GM23338 (cell line): Measurements from ENCODE around the gene ADGRD1. TPM values are rescaled to one million over a fixed set of nuclear protein-coding genes. Genes with fewer than 3 reads are reported as not detected.

ENCODE experiments used
- ATAC-seq: fragments of 200-7000 bp; cut with Tn5 transposase; 3 replicates; pipeline ENCODE4 v1.9.1; 2020
- DNase-seq: peaks from one replicate; pipeline ENCODE4 v3.0.0-alpha.2; 2015; ENCODE audit warnings: low spot score
- H2AFZ ChIP-seq: fragments of 200-600 bp; sonication (generic); 2 replicates; pipeline ENCODE4 v1.8.0; 2016; ENCODE audit warnings: antibody characterized with exemption, mild to moderate bottlenecking, moderate library complexity
- H3F3A ChIP-seq: fragments of 200-600 bp; sonication (generic); replicated peaks from 2 replicates; pipeline ENCODE4 v1.8.0; 2017; ENCODE audit warnings: antibody characterized with exemption, mixed run types, low read depth
- H3K27ac ChIP-seq: fragments of 200-600 bp; sonication (generic); 2 replicates; pipeline ENCODE4 v1.6.1; 2016; ENCODE audit warnings: low read depth
- H3K27me3 ChIP-seq: fragments of 200-600 bp; sonication (generic); 2 replicates; pipeline ENCODE4 v1.8.0; 2016; ENCODE audit warnings: mild to moderate bottlenecking, mixed run types, moderate library complexity; ENCODE audit not compliant: insufficient read depth
- H3K36me3 ChIP-seq: fragments of 200-600 bp; sonication (generic); 2 replicates; pipeline ENCODE4 v1.8.0; 2016; ENCODE audit warnings: mild to moderate bottlenecking; ENCODE audit not compliant: insufficient read depth
- H3K4me1 ChIP-seq: fragments of 200-600 bp; sonication (generic); 2 replicates; pipeline ENCODE4 v1.8.0; 2016; ENCODE audit warnings: mild to moderate bottlenecking, moderate library complexity; ENCODE audit not compliant: insufficient read depth
- H3K4me2 ChIP-seq: fragments of 200-600 bp; sonication (generic); 2 replicates; pipeline ENCODE4 v1.7.1; 2017; ENCODE audit warnings: mixed run types
- H3K4me3 ChIP-seq: fragments of 200-600 bp; sonication (generic); 2 replicates; pipeline ENCODE4 v1.6.1; 2016; ENCODE audit warnings: mixed run types
- H3K79me2 ChIP-seq: fragments of 200-600 bp; sonication (generic); replicated peaks from 2 replicates; pipeline ENCODE4 v1.8.0; 2017; ENCODE audit warnings: mild to moderate bottlenecking; ENCODE audit not compliant: insufficient read depth
- H3K9me2 ChIP-seq: fragments of 200-600 bp; sonication (generic); 2 replicates; pipeline ENCODE4 v1.8.0; 2017; ENCODE audit not compliant: insufficient read depth
- H4K20me1 ChIP-seq: fragments of 200-600 bp; sonication (generic); replicated peaks from 2 replicates; pipeline ENCODE4 v1.8.0; 2017; ENCODE audit warnings: mild to moderate bottlenecking; ENCODE audit not compliant: insufficient read depth
- H3K27ac Mint-ChIP-seq: 2 replicates; pipeline ENCODE4 v1.8.0; 2020; ENCODE audit warnings: inconsistent platforms, mild to moderate bottlenecking, moderate library complexity, mixed read lengths
- H3K27me3 Mint-ChIP-seq: 3 replicates; pipeline ENCODE4 v1.8.0; 2022; ENCODE audit warnings: low read depth, mild to moderate bottlenecking, moderate library complexity, mixed read lengths, inconsistent platforms; ENCODE audit not compliant: insufficient read depth, poor library complexity
- H3K36me3 Mint-ChIP-seq: 3 replicates; pipeline ENCODE4 v1.8.0; 2021; ENCODE audit warnings: low read depth, mild to moderate bottlenecking, inconsistent platforms, moderate library complexity, mixed read lengths
- H3K4me1 Mint-ChIP-seq: 3 replicates; pipeline ENCODE4 v1.8.0; 2020; ENCODE audit warnings: mild to moderate bottlenecking, inconsistent platforms, mixed read lengths
- H3K4me3 Mint-ChIP-seq: 3 replicates; pipeline ENCODE4 v1.8.0; 2021; ENCODE audit warnings: moderate library complexity, mild to moderate bottlenecking, inconsistent platforms, mixed read lengths
- H3K9me3 Mint-ChIP-seq: 3 replicates; pipeline ENCODE4 v1.8.0; 2020; ENCODE audit warnings: moderate library complexity, mild to moderate bottlenecking, inconsistent platforms, mixed read lengths
- CREB1 ChIP-seq: fragments of 250-450 bp; sonication (Bioruptor Pico); IDR thresholded peaks from 2 replicates; pipeline ENCODE4 v1.5.0; 2020; ENCODE audit warnings: low read depth, mild to moderate bottlenecking, moderate library complexity
- EZH2 ChIP-seq: fragments of 200-600 bp; sonication (generic); IDR thresholded peaks from one replicate; pipeline ENCODE4 v1.8.0; 2017; ENCODE audit warnings: antibody characterized with exemption, mild to moderate bottlenecking, low read depth; ENCODE audit not compliant: unreplicated experiment
- EZH2phosphoT487 ChIP-seq: fragments of 200-600 bp; sonication (generic); IDR thresholded peaks from one replicate; pipeline ENCODE4 v1.8.1; 2018; ENCODE audit warnings: antibody characterized with exemption; ENCODE audit not compliant: unreplicated experiment
- JUNB ChIP-seq: IDR thresholded peaks from one replicate; pipeline ENCODE4 v1.6.1; 2016; ENCODE audit warnings: antibody characterized with exemption; ENCODE audit not compliant: unreplicated experiment
- NANOG ChIP-seq: IDR thresholded peaks from 2 replicates; pipeline ENCODE4 v1.6.1; 2016; ENCODE audit warnings: antibody characterized with exemption, borderline replicate concordance
- POLR2AphosphoS5 ChIP-seq: IDR thresholded peaks from 2 replicates; pipeline ENCODE4 v1.6.1; 2016; ENCODE audit warnings: antibody characterized with exemption, low read depth
- STAT1 ChIP-seq: IDR thresholded peaks from one replicate; pipeline ENCODE4 v1.6.1; 2016; ENCODE audit warnings: antibody characterized with exemption; ENCODE audit not compliant: unreplicated experiment
- ZNF114 ChIP-seq: fragments of 250-450 bp; sonication (Bioruptor Pico); IDR thresholded peaks from 2 replicates; pipeline ENCODE4 v1.5.0; 2020; ENCODE audit warnings: mild to moderate bottlenecking, moderate library complexity
- ZNF331 ChIP-seq: fragments of 250-450 bp; sonication (Bioruptor Pico); IDR thresholded peaks from 2 replicates; pipeline ENCODE4 v1.5.0; 2020; ENCODE audit warnings: low read depth, mild to moderate bottlenecking, moderate library complexity
- polyA plus RNA-seq: library from polyadenylated mRNA; unstranded; fragments of >200 nt; fragmentation: Nextera tagmentation; extraction: Ambion mirVana; gene quantifications from 2 replicates; pipeline ENCODE4 v1.2.1, GENCODE V29; 2016
- total RNA-seq: library from RNA; depleted of rRNA; stranded (reverse); fragments of >200 nt; shearing (Covaris generic); gene quantifications from 2 replicates; pipeline ENCODE4 v1.2.3, GENCODE V29; 2014
- TF ChIP-seq, protein P1 (sequence below): IDR thresholded peaks from one replicate; pipeline ENCODE4 v1.6.1; 2018; ENCODE audit warnings: antibody characterized with exemption; ENCODE audit not compliant: unreplicated experiment
- TF ChIP-seq, protein P2 (sequence below): IDR thresholded peaks from 2 replicates; pipeline ENCODE4 v1.6.1; 2016; ENCODE audit warnings: antibody characterized with exemption
- TF ChIP-seq, protein P3 (sequence below), 2 experiments: fragments of 200-600 bp in 1 of 2; sonication (generic) in 1 of 2; conservative IDR thresholded peaks; 2 replicates each; pipeline versions ENCODE4 v1.5.1 to v1.6.1; 2016 to 2017; ENCODE audit warnings: antibody characterized with exemption in 2 of 2, low read depth in 2 of 2, mild to moderate bottlenecking in 2 of 2, moderate library complexity in 1 of 2

Gene ADGRD1
- total and polyA plus RNA-seq, 2 experiments from 2014 or later = 1.4 TPM; not detected in 1

DNA sequence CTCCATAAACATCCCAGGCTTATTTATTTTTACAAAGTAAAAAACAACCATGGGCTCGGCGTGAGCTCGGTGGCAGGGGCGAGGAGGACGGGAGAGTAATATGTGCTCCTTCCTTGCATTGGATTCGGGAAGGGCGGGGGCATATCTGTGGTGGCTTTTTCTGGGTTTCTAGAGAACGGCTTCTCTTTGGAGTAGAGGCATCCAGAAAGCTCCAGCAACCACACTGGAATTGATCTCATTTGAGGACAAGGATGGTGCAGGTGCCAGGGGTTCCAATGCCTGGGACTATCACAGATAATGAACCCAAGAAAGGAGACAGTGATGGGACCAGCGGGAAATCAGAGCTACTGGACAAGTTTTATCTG is 18.9 kb downstream of the ADGRD1 start (continued):
- TF ChIP-seq, protein P1, sequence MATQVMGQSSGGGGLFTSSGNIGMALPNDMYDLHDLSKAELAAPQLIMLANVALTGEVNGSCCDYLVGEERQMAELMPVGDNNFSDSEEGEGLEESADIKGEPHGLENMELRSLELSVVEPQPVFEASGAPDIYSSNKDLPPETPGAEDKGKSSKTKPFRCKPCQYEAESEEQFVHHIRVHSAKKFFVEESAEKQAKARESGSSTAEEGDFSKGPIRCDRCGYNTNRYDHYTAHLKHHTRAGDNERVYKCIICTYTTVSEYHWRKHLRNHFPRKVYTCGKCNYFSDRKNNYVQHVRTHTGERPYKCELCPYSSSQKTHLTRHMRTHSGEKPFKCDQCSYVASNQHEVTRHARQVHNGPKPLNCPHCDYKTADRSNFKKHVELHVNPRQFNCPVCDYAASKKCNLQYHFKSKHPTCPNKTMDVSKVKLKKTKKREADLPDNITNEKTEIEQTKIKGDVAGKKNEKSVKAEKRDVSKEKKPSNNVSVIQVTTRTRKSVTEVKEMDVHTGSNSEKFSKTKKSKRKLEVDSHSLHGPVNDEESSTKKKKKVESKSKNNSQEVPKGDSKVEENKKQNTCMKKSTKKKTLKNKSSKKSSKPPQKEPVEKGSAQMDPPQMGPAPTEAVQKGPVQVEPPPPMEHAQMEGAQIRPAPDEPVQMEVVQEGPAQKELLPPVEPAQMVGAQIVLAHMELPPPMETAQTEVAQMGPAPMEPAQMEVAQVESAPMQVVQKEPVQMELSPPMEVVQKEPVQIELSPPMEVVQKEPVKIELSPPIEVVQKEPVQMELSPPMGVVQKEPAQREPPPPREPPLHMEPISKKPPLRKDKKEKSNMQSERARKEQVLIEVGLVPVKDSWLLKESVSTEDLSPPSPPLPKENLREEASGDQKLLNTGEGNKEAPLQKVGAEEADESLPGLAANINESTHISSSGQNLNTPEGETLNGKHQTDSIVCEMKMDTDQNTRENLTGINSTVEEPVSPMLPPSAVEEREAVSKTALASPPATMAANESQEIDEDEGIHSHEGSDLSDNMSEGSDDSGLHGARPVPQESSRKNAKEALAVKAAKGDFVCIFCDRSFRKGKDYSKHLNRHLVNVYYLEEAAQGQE = no peak
- TF ChIP-seq EZH2 (no peak), ZNF331 (CRISPR knock-in tag) (no peak), STAT1 (no peak), CREB1 (no peak)
- TF ChIP-seq, protein P2, sequence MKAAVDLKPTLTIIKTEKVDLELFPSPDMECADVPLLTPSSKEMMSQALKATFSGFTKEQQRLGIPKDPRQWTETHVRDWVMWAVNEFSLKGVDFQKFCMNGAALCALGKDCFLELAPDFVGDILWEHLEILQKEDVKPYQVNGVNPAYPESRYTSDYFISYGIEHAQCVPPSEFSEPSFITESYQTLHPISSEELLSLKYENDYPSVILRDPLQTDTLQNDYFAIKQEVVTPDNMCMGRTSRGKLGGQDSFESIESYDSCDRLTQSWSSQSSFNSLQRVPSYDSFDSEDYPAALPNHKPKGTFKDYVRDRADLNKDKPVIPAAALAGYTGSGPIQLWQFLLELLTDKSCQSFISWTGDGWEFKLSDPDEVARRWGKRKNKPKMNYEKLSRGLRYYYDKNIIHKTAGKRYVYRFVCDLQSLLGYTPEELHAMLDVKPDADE = no peak

GRCh38 chr12:130973109-130973508 is 19.4 kb downstream of the ADGRD1 start:
- no peaks in the 10 kb centered on the region for H3K36me3 Mint-ChIP-seq
- Histone ChIP-seq H3K9me2 (no peaks in the 10 kb centered on the region), H3K27ac (no peak overlapping the region), H2AFZ (no peak overlapping the region), H3F3A (no peaks in the 10 kb centered on the region), H4K20me1 (no peaks in the 10 kb centered on the region), H3K36me3 (no peaks in the 10 kb centered on the region; the same call in 1 of the 2 replicates), H3K4me1 (no peaks in the 10 kb centered on the region), H3K4me2 (no peak overlapping the region), H3K27me3 (no peaks in the 10 kb centered on the region), H3K79me2 (no peaks in the 10 kb centered on the region), H3K4me3 (no peak overlapping the region)
- peaks cover 7% of the 10 kb centered on the region for H3K27me3 Mint-ChIP-seq
- DNase-seq (no peak), ATAC-seq (no peak)
- no peaks in the 10 kb centered on the region for H3K9me3 Mint-ChIP-seq
- H3K27ac Mint-ChIP-seq = no peak overlapping the region
- H3K4me3 Mint-ChIP-seq = no peak overlapping the region
- H3K4me1 Mint-ChIP-seq = 0 out of 3 replicates have a peak, but pooled peaks cover 3% of the 10 kb centered on the region
- no peak for TF ChIP-seq STAT1
- no peak for TF ChIP-seq CREB1
- TF ChIP-seq JUNB = no peak
- TF ChIP-seq EZH2phosphoT487 = no peak
- TF ChIP-seq, protein P1 = no peak
- TF ChIP-seq NANOG = no peak
- TF ChIP-seq ZNF114 (CRISPR knock-in tag) = no peak
- TF ChIP-seq POLR2AphosphoS5 = no peak
- TF ChIP-seq, protein P3, sequence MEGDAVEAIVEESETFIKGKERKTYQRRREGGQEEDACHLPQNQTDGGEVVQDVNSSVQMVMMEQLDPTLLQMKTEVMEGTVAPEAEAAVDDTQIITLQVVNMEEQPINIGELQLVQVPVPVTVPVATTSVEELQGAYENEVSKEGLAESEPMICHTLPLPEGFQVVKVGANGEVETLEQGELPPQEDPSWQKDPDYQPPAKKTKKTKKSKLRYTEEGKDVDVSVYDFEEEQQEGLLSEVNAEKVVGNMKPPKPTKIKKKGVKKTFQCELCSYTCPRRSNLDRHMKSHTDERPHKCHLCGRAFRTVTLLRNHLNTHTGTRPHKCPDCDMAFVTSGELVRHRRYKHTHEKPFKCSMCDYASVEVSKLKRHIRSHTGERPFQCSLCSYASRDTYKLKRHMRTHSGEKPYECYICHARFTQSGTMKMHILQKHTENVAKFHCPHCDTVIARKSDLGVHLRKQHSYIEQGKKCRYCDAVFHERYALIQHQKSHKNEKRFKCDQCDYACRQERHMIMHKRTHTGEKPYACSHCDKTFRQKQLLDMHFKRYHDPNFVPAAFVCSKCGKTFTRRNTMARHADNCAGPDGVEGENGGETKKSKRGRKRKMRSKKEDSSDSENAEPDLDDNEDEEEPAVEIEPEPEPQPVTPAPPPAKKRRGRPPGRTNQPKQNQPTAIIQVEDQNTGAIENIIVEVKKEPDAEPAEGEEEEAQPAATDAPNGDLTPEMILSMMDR (conservative IDR thresholded peaks at IDR 0.05; ENCODE audit: low read depth in 2 of 2) = no peak
- TF ChIP-seq EZH2 = no peak
- TF ChIP-seq, protein P2 = no peak
- TF ChIP-seq ZNF331 (CRISPR knock-in tag) = no peak
